ENCODE results near the gene CRHR2.

GRCh38 chr7:30722187-30722586 is 39.9 kb upstream of the CRHR2 start:
- no peak for TF ChIP-seq ZNF619 (CRISPR knock-in tag; IDR thresholded peaks at IDR 0.05)
- no peak for TF ChIP-seq SMC3 (IDR thresholded peaks at IDR 0.05; ENCODE audit: low read length)
- TF ChIP-seq IRF9 (CRISPR knock-in tag; IDR thresholded peaks at IDR 0.05; ENCODE audit: borderline replicate concordance), result no peak
- no peak for TF ChIP-seq EP300 (IDR thresholded peaks at IDR 0.05; ENCODE audit: low read depth in 2 of 2, low read length in 2 of 2)
- no peak for TF ChIP-seq EP300 (CRISPR knock-in tag; IDR thresholded peaks at IDR 0.05; ENCODE audit: borderline replicate concordance)
- TF ChIP-seq PTBP1 (IDR thresholded peaks at IDR 0.05; ENCODE audit: low read depth, low read length, poor library complexity, severe bottlenecking), result no peak
- TF ChIP-seq NFAT5 (CRISPR knock-in tag; IDR thresholded peaks at IDR 0.05), result no peak
- no peak for TF ChIP-seq SOX5 (CRISPR knock-in tag; IDR thresholded peaks at IDR 0.05; ENCODE audit: borderline replicate concordance)
